HG03354 (cell line): ENCODE measurements around the gene SYT10.
"Not testable (repeated sequence)": the region's sequence is repeated elsewhere in the genome, so short reads cannot be mapped to it uniquely, and the experiment has no call there.

Experiments
- ATAC-seq: cut with Tn5 transposase; IDR thresholded peaks from one replicate; pipeline ENCODE4 v1.9.1; 2021; ENCODE audit warnings: mild to moderate bottlenecking; ENCODE audit not compliant: unreplicated experiment, poor library complexity, severe bottlenecking

The SYT10 gene

DNA sequence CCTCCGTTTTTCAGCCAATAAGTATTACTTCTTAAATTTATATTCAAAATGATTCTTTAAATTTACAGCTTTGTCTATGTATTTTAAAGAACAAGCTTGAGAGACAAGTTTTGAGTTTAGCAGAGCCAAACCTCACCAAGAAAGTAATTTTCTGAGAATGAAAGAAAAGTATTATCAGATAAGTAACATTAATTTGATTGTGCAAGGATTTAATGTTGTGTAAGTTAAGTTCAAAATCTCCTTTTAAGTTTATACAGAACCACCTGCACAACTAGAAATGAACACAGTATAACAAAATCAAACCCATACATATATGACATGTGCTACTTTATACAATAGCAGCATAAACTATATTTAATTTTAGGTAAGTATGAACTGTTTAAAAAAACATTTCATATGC, 63.5 kb downstream of the SYT10 start:
- no peak for ATAC-seq

DNA sequence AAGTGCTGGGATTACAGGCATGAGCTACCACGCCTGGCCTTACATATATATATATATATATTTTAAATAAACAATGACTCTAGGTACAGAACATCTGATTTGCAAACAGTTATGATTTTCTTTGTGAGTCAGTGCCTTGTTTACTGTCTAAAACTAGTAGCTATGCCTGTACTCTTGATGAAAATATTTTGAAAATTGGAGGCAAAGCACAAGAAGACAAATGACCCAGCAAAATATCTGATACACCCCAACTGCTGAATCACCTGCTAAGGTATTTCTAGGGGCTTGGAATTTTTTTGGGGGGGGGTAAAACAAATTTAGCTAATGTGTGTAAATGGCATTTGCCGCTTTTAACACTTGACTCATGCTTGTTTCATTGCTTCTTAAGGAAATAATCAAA, 69.3 kb downstream of the SYT10 start:
- no peak for ATAC-seq

- ATAC-seq: no peak
Observed at GRCh38 chr12:33357181-33357580, 82.4 kb downstream of the SYT10 start.

GRCh38 chr12:33349791-33350190, 89.8 kb downstream of the SYT10 start:
- ATAC-seq: no peak

DNA sequence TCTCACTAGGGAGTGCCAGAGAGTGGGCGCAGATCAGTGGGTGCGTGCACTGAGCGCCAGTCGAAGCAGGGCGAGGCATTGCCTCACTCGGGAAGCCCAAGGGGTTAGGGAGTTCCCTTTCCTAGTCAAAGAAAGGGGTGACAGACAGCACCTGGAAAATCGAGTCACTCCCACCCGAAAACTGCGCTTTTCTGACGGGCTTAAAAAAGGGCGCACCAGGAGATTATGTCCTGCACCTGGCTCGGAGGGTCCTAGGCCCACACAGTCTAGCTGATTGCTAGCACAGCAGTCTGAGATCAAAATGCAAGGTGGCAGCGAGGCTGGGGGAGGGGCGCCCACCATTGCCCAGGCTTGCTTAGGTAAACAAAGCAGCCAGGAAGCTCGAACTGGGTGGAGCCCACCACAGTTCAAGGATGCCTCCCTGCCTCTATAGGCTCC, 107.6 kb downstream of the SYT10 start:
- not testable (repeated sequence) for ATAC-seq

DNA sequence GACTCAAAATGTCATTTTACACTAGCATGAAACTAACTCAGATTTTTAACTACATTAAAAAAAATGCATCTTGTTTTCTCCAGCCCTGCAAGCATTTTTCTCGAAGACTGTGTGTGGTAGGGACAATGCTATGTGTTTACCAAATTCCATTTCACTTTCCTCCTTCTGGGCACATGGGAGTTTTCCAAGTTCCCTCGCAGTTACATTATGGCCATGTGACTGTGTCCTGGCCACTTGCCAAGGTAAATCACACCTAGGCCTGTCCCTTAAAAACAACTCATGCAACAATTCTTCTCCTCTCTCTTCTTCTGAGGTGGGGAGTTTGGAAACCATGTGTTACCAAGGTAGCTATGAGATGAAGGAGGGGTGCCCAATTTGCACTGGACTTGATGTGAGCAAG, 108.7 kb downstream of the SYT10 start:
- no peak for ATAC-seq
